Activated CD8-positive, alpha-beta memory T cell treated with anti-CD3 and anti-CD28 coated beads for 24 hours (primary cell): ENCODE measurements around the gene SLC30A7.
"Not testable (repeated sequence)": the region's sequence is repeated elsewhere in the genome, so short reads cannot be mapped to it uniquely, and the experiment has no call there.

Source experiments
- DNase-seq: peaks from one replicate; pipeline ENCODE4 v3.0.0-alpha.2; 2020

SLC30A7 gene

GRCh38 chr1:100942304-100943046 is 46.6 kb downstream of the SLC30A7 start:
- no peak for DNase-seq

- no peak for DNase-seq
These were observed 47.6 kb downstream of the SLC30A7 start for GRCh38 chr1:100943533-100943932.

- not testable (repeated sequence) for DNase-seq
These were observed 50.2 kb downstream of the SLC30A7 start for GRCh38 chr1:100946064-100946463.

- not testable (repeated sequence) for DNase-seq
These were observed 51.9 kb downstream of the SLC30A7 start for GRCh38 chr1:100947816-100948215.

- not testable (repeated sequence) for DNase-seq
These were observed 53.0 kb downstream of the SLC30A7 start for GRCh38 chr1:100948721-100949405.

GRCh38 chr1:100949515-100950158 is 53.7 kb downstream of the SLC30A7 start:
- peak; percentile 66 for DNase-seq

- DNase-seq: no peak
These were observed 54.4 kb downstream of the SLC30A7 start for GRCh38 chr1:100950337-100950736.

GRCh38 chr1:100950781-100951180 is 54.9 kb downstream of the SLC30A7 start:
- DNase-seq: no peak

GRCh38 chr1:100952104-100952745 is 56.3 kb downstream of the SLC30A7 start:
- DNase-seq: no peak

GRCh38 chr1:100952970-100953369 is 57.1 kb downstream of the SLC30A7 start:
- not testable (repeated sequence) for DNase-seq

- no peak for DNase-seq
These were observed 58.3 kb downstream of the SLC30A7 start for GRCh38 chr1:100953960-100954730.

GRCh38 chr1:100955322-100955721 is 59.4 kb downstream of the SLC30A7 start:
- DNase-seq: no peak

GRCh38 chr1:100959502-100960060 is 63.7 kb downstream of the SLC30A7 start:
- DNase-seq: no peak

GRCh38 chr1:100960098-100960497 is 64.2 kb downstream of the SLC30A7 start:
- DNase-seq: no peak

GRCh38 chr1:100968621-100969020 is 72.7 kb downstream of the SLC30A7 start:
- DNase-seq: no peak

- DNase-seq: no peak
These were observed 73.4 kb downstream of the SLC30A7 start for GRCh38 chr1:100969327-100969726.

- DNase-seq: no peak
These were observed 75.1 kb downstream of the SLC30A7 start for GRCh38 chr1:100971021-100971420.

GRCh38 chr1:100972185-100972584 is 76.3 kb downstream of the SLC30A7 start:
- no peak for DNase-seq

- DNase-seq: no peak
These were observed 81.0 kb downstream of the SLC30A7 start for GRCh38 chr1:100976936-100977335.

GRCh38 chr1:100979631-100980030 is 83.7 kb downstream of the SLC30A7 start:
- no peak for DNase-seq

GRCh38 chr1:100982793-100983192 is 86.9 kb downstream of the SLC30A7 start:
- no peak for DNase-seq

GRCh38 chr1:100988121-100988520 is 92.2 kb downstream of the SLC30A7 start:
- no peak for DNase-seq
